GM19043 (cell line): Measurements from ENCODE around the gene HMGN3.
"Not testable (repeated sequence)": the region's sequence is repeated elsewhere in the genome, so short reads cannot be mapped to it uniquely, and the experiment has no call there.

Experiments
- ATAC-seq: cut with Tn5 transposase; IDR thresholded peaks from one replicate; pipeline ENCODE4 v1.9.1; 2021; ENCODE audit warnings: low read depth; ENCODE audit not compliant: unreplicated experiment

HMGN3 gene

DNA sequence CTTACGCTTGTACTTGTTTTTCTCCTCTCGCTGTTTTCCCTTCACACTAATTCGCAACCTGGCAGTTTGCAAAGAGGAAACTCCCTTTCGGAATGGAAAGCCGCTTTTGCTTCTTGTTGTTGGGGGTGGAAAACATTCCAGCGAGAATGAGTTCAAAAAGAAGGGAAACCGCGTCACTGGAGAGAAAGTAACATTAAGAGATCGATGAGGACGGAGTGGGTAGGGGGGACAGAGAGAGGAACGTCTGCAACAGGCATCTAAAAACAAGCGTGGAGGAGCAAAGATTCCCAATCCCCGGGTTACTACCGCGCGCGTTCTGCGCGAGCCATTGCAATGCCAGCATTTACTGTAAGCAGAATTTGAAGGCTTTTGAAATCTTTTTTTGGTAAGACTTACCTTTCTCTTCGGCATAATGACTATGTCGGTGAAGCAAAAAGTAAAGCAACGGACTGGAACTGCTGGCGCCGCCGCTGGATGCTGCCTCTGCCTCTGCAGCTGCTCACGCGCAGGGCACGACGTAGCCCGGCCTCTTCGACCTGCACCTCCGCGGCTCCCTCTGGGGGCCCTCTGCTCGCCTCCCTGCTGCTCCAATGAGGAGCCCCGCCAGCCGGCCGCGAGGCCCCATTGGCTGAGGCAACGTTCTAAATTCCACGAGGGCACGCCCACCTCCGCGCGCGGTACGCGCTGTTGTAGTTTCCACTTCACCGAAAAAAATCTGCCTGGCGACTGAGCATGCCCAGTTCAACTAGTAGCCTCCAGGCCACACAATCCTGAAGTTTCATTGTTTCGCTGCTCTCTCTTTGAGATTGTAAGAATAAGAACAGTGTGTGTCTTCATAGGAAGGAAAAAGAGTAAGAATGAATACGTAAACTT, at the start of gene HMGN3:
HMGN3 (minus strand) TSS at position 533 of the 873 bp plus-strand sequence.
- ATAC-seq: peak; percentile 84

DNA sequence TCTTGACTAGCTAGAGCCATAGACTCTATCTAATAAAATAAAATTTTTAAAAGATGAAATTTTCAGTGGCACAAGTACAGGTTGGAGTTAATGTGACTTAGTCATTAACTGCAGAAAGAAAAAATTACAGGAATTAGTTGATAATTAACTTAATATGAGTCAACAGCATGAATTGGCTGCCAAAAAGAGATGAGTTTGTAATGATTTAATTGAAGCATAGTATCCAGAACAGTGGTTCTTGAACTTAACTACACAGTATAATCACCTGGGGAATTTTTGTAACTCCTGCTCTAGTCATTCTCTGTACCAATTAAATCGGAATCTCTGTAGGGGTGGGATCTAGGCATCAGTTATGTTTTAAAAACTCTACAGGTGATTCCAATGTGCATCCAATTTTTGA, 46.3 kb upstream of the HMGN3 start:
- no peak for ATAC-seq

- no peak for ATAC-seq
Measured at GRCh38 chr6:79277109-79277508, 42.6 kb upstream of the HMGN3 start.

GRCh38 chr6:79269877-79270276, 35.4 kb upstream of the HMGN3 start:
- ATAC-seq: no peak

- ATAC-seq: no peak
Measured at GRCh38 chr6:79267128-79267527, 32.6 kb upstream of the HMGN3 start.

DNA sequence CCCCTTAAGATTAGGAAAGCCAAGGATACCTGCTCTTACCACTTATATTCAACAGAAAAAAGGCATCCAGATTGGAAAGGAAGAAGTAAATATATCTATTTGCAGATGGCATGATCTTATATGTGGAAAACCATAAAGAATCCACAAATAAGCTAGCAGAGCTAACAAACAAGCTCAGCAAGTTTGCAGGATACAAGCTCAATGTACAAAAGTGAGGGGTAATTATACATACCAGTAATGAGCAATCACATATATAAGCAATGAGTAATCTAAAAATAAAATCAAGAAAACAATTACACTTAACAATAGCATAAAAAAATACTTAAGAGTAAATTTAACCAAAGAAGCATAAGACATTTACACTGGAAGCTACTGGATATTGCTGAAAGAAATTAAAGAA, 31.6 kb upstream of the HMGN3 start:
- ATAC-seq: no peak

- ATAC-seq: no peak
Measured at GRCh38 chr6:79263359-79263758, 28.9 kb upstream of the HMGN3 start.

DNA sequence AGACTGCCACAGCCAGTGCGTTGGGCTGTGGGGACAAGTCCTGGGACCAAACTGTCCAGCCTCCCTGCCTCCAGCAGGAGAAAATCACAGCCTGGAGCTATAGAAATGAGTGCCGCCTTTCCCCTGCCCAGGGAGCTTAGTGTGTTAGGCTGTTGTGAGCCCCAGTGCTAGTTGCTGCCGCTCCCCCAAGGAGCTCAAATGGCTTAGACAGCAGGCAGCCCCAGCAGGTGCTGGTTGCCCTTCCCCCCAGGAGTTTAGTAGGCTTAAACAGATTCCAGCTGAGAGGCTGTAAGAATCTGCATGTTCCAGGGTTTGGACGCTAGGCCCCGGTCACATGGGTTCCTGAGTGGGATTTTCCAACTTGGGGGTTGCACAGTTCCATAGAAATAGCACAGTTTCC, 27.2 kb upstream of the HMGN3 start:
- no peak for ATAC-seq

GRCh38 chr6:79260772-79261171, 26.3 kb upstream of the HMGN3 start:
- no peak for ATAC-seq

DNA sequence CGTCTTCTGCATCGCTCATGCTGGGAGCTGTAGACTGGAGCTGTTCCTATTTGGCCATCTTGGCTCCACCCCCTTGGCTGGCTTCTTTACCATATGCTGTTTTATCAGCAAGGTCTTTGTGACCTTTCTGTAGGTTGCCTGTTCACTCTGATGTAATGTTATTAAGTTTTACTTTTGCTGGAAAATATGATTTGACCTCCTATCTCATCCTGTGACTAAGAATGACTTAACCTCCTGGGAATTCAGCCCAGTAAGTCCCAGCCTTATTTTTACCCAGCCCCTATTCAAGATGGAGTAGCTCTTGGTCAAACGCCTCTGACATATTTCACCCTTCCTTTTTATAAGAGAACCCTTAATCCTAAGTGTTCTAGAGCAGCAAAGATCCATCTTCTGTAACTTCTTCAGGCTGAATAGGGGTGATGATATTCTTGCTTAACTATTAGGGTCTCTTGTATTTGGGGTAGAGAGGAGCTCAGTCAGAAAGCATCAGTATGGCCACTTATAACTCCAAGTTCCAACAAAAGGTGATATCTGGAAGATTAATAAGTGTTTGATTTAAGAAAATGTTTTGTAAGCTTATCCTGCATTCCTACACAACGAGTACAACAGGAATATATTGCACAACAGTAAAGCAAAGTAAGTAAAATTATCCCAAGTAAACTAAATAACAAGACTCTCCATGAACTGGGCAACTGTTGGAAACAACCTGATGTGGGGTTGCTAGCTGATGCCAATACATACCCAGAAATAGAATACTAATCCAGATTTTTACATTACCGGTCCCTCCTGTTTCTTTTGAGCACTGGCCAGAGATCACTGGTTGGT, 23.1 kb upstream of the HMGN3 start:
- ATAC-seq: no peak

- not testable (repeated sequence) for ATAC-seq
Measured at GRCh38 chr6:79256770-79257169, 22.3 kb upstream of the HMGN3 start.

DNA sequence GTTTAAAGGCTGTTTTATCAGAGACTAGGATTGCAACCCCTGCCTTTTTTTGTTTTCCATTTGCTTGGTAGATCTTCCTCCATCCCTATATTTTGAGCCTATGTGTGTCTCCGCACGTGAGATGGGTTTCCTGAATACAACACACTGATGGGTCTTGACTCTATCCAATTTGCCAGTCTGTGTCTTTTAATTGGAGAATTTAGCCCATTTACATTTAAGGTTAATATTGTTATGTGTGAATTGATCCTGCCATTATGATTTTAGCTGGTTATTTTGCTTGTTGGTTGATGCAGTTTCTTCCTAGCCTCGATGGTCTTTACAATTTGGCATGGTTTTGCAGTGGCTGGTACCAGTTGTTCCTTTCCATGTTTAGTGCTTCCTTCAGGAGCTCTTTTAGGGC, 20.6 kb upstream of the HMGN3 start:
- ATAC-seq: not testable (repeated sequence)

DNA sequence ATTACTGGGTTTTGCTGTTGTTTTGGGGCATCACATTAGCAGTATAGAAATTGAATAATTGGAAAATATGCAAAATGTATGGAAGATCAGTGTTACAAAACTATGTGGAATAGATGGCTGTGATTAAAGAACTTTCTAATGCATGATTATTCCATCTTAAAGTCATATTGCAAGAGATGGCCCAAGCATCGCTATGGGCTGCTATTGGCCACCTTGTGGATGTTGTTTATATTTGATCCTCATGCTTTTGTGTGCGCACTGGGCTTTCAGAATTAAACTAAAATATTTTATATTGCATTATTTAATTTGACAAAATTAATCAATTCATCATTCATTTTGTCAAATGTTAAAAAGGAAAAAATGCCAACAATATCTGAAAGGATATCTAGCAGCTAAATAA, 16.1 kb upstream of the HMGN3 start:
- ATAC-seq: no peak

GRCh38 chr6:79250107-79250514, 15.6 kb upstream of the HMGN3 start:
- peak; percentile 64 for ATAC-seq

DNA sequence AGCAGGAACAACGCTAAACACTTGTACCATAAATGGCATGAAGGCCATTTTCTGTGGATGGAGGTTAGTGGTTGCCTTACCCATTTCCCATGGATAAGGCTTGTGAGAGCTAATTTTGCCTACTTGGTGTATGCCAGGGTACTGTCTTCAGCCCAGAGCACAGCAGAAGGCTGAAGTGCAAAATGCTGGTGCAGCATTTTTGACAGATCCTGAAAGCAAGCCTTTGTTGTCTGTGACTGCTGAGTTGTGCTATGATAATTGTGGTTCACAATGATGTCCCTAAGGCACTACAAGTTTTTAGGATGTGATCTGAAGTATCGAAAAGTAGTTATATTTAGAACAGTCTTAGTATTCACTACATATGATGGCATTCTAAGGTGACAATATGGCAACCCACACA, 14.7 kb upstream of the HMGN3 start:
- no peak for ATAC-seq

- ATAC-seq: peak; percentile 79
Measured at GRCh38 chr6:79246891-79247290, 12.4 kb upstream of the HMGN3 start.

DNA sequence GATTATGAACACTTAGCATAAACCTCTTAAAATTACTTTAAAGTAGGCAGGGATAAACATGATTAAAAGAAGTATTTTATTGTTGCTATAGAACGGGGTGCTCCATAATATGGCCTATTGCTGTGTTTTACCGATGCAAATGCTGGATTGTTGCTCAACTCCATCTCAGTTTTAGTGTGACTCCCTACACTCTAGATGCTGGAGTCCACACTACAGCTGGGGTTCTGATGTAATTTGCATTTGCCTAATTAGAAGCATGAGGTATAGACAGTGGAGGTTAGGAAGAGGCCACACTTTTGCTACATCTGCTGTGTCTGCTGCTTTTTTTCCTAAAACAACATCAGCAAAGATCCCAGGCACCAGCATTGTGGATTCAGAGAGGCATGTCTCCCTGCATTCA, 6.7 kb upstream of the HMGN3 start:
- no peak for ATAC-seq

- peak; percentile 35 for ATAC-seq
Measured at GRCh38 chr6:79240509-79240908, 6.0 kb upstream of the HMGN3 start.

GRCh38 chr6:79239536-79240168, 5.2 kb upstream of the HMGN3 start:
- peak; percentile 56 for ATAC-seq

- no peak for ATAC-seq
Measured at GRCh38 chr6:79238919-79239318, 4.4 kb upstream of the HMGN3 start.

DNA sequence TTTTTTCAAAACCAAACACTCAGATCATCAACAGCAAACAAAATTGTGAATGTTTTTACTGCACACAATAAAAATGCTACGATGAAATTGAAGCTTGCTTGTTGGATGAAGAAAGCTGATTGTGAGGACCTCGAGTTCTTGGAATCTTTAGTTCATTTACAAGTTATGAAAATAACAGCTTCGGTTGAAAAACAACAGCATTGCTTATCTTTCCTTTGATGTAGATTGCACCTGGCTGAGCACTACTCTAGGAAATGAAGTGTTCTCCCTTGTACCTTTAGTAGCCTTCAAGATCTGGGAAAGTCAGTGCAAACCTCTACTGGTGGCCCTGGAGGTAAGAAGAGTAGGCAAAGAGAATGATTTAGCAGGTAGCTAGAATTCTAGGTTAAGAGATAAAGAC, 2.2 kb upstream of the HMGN3 start:
- ATAC-seq: no peak
